IPS-18c (cell line): ENCODE data around the gene PPM1M.

ENCODE experiments used
- H3K4me3 ChIP-seq: 2 replicates; pipeline ENCODE4 v1.7.0; 2013; ENCODE audit warnings: low read depth, mild to moderate bottlenecking, low read length, moderate library complexity; ENCODE audit not compliant: insufficient read depth
- H3K9me3 ChIP-seq: one replicate; pipeline ENCODE4 v1.6.1; 2013; ENCODE audit warnings: mild to moderate bottlenecking, low read length, moderate library complexity; ENCODE audit not compliant: control insufficient read depth, insufficient read depth

PPM1M gene

DNA sequence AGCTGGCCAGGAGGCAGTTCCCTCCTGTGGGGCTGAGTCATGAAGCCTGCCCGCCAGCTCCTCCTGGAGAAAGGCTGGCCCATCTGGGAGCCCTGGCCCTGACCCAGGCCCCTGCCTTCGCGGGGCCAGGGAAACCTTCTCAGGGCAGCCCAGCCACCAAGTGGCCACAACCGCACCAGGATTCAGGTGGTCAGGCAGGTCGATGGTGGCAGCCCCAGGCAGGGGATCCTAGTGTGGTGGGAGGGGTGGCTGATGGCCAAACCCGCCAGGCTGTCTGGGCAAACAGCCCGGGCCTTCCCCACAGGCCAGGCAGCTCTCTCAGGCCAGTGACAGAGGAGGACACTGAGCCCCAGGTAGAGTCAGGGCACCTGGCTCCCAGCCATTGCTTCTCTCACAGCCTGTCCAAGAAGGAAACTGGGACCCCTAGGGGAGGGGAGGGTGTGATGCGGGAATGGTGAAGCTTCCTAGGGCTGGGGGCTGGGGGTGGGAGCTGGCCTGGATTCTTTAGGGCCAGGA is 7.8 kb upstream of the PPM1M start:
- H3K4me3 ChIP-seq = peak overlapping the region; percentile 99
- no peaks in the 10 kb centered on the region for H3K9me3 ChIP-seq

DNA sequence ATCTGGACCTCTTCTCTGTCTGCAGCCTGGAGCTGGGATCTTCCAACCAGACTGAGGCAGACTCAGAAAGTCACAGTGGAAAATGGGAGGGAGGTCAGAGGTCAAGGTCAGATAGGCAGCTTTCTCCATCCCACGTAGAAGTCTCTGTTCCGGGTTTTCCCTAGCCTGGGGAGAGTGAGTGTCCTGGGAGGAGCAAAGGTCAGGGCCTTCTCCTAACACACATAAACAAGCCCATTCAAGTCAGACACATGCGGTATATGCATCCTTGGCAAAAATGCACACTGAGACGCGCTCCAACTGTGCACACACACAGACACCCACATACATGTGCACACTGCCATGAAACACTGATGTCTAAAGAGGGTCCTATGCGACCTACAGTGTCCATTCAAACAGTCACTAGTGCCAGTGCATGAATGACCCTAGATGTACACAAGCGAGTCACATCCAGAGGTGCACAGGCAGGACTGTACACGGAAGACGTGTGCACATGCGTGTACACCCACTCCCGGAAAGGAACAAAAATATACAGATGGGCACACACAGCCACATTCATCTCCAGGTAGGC is 7.3 kb upstream of the PPM1M start:
- H3K4me3 ChIP-seq = peak overlapping the region; percentile 99
- no peaks in the 10 kb centered on the region for H3K9me3 ChIP-seq

DNA sequence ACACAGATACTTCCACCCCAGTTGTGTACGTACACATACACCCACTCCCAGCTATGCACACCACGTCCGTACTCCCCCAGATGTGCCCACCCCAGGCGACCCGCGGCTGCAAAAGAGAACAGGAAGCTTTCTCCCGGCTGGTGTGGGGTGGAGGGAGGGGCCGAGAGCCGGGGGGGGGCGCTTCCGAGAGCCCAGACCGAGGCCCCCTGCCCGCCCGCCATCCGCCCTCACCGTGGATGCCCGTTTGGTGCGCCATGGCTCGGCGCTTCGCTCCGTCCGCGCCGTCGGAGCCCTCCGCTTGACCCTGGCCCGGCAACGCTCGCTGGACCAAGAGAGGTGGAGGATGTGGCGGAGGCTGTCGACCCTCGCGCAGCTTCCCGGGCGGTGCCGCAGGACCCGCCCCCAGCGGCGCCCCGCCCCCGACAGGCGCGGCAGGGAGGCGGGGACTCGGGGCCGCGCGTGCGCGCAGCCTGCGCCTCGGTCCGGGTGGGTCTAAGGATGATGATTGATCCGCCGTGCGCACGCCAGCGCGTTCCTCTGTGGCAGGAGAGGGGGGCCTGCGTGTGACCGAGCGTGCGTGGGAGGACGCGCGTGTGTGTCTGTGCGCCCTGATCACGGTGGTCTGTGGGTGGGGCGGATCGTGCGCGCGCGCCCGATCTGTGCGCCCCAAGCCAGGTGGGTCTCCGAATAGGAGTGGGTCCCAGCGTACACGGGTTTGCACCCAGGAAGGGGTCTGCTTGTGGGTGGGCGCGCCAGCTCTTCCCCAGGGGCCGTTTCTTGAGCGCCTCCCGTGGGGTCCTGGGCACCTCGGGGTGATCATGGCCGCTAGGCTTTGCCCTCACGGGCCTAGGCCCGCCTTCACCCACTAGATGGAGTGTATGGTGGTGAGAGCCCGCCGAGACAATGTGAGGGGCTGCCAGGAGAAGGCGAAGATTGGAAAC is 6.5 kb upstream of the PPM1M start, which contains the start of gene TWF2:
TWF2 (minus strand) TSS at position 398 of the 941 bp plus-strand sequence; CDS start at position 256, 142 bp downstream.
- no peaks in the 10 kb centered on the region for H3K9me3 ChIP-seq
- H3K4me3 ChIP-seq = peak within 1 kb of the TSS; percentile 99

DNA sequence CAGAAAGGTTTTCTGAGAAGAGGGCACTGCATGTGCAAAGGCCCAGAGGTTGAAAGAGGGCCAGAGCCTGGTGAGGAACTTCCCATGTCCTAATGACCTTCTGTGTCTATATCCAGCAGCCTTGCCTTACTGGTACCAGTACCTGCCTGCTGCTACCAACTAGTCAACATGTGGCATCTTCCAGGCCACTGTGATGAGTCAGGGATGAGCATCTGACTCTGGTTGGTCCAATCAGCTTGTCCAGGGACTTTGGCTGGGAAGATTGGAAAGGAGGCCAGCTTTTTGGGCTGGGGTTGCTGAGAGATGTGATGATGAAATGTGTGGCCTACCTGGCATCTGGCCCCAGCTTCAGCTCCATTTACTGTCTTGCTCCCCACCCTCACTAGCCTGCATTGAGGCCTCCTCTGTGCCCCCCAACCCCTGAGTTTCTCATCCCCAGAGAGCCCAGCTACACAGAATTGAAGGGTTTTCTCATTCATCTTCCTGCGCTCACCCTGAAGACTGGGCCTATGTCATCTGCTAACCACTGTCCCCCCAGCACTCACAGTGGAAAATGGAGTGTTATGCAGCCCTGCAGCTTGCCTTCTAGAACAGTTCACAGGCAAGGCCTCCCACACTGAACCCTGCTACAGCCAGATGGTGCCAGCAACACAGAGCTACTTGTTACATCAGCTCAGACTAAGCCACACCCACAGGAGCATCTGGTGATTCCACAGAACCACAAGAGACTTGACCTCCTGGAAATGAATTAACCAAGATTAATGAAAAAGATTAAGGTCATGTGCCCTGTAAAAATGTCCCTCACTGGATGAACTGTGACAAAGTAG is 5.3 kb upstream of the PPM1M start:
- no peaks in the 10 kb centered on the region for H3K9me3 ChIP-seq
- peak overlapping the region; percentile 99 for H3K4me3 ChIP-seq

DNA sequence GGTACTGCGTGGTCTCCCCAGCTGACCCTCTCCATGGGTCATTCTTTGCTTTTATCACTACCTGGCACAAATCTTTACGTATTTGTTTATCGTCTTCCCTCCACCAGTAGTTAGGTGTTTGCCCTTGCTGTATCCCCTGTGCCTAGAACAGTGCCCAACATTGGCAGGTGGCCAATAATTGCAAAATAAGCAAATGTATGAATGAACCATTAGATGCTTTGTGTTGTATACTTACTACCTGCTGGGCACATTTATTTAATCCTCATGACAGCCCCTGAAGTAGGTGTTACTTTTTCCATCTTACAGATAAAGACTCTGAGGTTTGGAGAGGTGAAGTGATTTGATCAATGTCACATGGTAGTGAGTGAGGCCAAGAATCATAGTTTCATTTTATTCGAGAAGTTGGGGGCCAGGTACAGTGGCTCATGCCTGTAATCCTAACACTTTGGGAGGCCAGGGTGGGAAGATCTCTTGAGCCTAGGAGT is 4.6 kb upstream of the PPM1M start:
- no peaks in the 10 kb centered on the region for H3K9me3 ChIP-seq
- H3K4me3 ChIP-seq = no peak overlapping the region

DNA sequence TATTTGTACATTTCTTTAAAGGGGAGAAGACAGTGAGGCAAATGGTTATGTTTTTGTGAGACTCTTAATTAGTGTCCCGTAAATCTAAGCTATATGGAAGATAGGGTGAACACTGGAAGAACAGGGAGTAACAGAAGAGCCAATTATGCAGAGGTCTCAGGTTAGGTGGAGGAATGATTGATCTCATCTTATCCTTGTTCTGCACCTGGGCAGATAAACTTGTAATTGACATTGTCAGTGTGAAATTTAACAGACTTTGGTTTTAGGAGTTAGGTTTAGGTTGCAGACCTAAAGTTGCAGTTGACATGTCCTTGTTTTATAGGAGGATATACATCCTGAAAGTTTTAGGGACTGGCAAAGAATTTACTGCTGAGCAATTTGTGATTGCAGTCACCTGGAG is 3.5 kb upstream of the PPM1M start:
- no peak overlapping the region for H3K4me3 ChIP-seq
- H3K9me3 ChIP-seq = no peaks in the 10 kb centered on the region

DNA sequence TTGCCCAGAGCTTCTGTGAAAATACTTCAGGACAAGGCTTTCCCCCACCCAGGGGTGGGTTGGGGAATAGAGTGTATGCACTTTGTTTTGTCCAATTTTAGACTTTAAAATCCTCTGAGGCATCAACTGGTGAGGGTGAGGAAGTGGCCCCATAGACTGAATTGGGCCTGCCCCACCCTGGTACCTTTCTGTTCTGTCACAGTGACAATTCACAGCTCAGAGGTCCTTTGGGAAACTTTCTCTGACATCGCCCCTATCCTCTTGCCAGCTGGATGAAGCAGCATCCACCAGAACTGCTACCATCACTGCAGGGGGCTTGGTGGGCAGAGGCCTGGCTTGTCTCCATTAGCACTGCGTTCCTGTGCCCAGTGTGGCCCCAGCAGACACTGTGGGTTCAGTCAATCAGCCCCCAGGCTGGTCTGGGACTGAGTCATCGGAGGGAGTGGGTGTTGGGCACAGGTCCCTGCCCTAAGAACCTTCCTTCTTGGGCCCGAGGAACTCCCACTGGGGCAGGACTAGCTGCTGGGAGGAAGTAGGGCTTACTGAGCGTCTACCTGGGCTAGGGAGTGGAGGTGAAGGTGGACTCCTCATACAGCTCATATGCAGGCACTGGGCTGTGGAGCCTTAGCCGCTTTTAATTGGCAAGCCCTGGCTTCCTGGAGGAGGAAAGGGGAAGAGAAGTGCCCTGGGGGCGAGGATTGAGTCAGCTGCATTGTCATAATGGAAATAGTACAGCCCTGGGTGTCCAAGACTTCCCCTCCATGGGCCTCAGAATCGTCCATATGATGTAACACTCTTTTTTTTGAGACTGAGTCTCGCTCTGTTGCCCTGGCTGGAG is 1.5 kb upstream of the PPM1M start:
- no peaks in the 10 kb centered on the region for H3K9me3 ChIP-seq
- no peak overlapping the region for H3K4me3 ChIP-seq

DNA sequence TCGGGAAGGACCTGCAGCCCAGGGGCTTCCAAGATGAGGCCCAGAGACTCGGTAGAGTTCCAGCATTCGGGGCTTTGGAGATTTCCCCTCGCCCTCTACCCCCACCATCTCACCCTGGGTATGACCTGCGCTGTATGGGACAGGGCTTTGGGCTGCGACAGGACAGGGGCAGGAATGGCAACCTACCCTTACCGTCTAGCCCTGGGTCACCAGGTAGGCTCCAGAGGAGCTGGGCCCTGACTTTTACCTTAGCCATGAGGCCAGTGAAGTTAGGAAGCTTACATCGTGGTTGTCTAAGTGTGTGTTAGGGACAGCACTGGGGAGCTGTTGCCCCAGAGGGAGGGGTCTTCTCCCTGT is 683 bp downstream of the PPM1M start:
- Histone ChIP-seq H3K9me3 (no peaks in the 10 kb centered on the region), H3K4me3 (peak overlapping the region; percentile 58)

DNA sequence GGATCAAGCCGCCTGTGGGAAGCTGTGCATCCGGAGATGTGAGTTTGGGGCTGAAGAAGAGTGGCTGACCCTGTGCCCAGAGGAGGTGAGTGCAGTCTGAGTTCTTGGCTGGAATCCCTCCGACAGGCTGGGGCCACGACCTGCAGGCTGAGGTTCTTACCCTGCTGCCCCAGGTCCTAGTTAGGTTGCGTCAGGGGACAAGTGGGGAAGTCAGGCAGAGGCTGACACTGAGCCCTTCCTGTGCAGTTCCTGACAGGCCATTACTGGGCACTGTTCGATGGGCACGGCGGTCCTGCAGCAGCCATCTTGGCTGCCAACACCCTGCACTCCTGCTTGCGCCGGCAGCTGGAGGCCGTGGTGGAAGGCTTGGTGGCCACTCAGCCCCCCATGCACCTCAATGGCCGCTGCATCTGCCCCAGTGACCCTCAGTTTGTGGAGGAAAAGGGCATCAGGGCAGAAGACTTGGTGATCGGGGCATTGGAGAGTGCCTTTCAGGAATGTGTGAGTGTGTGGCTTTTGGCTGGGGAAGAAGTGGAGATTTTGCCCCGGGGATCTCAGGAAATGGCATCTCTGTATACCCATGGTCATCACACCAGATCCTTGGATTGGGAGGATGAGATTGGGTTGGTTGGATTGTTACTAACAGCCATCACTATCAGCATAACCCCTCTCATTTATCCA is 1.3 kb downstream of the PPM1M start:
- Histone ChIP-seq H3K4me3 (no peak overlapping the region), H3K9me3 (no peaks in the 10 kb centered on the region)

DNA sequence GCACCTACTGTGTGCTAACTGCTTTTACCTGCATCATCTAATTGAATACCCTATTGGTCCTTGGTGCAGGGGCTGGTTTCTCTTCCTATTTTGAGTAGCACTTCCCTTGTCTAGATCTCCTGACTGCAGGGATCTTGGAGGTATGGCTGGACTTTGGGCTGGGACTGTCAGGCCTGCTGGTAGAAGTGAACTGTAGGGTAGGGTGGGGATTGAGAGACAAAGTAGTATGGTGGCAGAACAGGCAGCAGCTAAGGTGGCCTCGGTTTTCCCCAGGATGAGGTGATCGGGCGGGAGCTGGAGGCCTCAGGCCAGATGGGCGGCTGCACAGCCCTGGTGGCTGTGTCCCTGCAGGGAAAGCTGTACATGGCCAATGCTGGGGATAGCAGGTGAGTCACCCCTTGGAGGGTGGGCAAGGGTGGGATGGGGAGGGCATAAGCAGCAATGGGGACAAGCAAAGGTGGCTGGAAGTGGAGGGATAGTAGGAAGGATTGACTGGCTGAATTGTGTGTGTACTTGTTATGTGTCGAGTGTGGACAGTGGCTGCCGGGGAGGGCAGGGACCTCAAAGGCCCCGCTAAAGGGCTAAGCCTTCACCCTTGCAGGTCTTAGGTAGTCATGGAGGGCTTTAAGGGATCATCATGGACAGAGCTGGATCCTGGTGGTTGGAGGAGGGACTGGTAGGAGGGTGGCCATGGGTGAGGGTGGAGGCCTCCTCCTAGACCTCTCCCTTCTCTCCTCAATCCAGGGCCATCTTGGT is 2.0 kb downstream of the PPM1M start:
- H3K4me3 ChIP-seq = no peak overlapping the region
- H3K9me3 ChIP-seq = no peaks in the 10 kb centered on the region

DNA sequence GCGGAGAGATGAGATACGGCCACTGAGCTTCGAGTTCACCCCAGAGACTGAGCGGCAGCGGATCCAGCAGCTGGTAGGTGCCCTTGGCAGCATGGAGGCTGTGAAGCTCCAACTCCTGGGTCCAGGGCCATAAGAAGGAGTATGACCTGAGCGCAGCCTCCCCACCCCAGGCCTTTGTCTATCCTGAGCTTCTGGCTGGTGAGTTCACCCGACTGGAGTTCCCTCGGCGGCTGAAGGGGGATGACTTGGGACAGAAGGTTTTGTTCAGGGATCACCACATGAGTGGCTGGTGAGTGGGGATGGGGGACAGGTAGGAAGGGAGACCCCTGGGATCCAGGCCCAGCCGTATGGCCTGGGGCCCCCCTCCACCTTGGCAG is 2.6 kb downstream of the PPM1M start:
- Histone ChIP-seq H3K9me3 (no peaks in the 10 kb centered on the region), H3K4me3 (no peak overlapping the region)

DNA sequence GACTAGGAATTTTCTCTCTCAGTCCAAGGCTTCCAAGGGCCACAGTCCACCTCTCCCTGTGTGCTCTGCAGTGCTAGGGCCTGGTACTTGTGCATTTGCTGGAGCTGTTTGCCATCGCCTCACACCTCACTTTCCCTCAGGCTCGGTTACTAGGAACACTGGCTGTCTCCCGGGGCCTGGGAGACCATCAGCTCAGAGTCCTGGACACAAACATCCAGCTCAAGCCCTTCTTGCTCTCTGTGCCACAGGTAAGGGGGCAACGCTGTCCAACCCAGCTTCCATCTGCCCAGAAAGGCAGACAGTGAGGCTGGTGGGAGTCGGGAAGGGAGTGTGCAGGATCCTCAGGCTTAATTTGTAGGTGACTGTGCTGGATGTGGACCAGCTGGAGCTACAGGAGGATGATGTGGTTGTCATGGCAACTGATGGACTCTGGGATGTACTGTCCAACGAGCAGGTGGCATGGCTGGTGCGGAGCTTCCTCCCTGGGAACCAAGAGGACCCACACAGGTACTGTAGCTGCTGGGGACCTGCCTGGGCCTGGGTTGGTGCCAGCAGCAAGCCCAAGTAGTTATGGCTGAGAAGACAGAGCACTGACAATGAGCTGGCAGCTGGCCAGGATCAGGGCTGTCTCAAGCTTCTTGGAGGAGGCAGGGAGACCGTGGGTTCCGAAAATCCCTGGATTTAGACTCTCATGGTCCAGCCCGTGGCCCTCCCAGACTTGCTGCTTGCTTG is 3.4 kb downstream of the PPM1M start:
- Histone ChIP-seq H3K4me3 (no peak overlapping the region), H3K9me3 (no peaks in the 10 kb centered on the region)

DNA sequence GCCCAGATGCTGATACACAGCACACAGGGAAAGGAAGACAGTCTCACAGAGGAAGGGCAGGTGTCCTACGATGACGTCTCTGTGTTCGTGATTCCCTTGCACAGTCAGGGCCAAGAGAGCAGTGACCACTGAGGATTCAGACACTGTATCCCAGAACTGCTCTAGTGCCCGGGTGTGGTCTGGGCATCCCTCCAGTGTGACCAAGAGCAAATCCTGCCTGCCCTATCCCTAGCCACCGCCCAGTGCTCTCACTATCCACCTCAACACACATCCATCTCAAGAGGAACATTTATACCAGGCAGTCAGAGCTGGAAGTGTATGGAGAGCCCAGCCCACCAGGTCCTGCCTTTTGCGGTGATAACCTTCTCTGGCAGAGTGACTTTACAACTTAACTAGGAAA is 4.1 kb downstream of the PPM1M start:
- Histone ChIP-seq H3K9me3 (no peaks in the 10 kb centered on the region), H3K4me3 (no peak overlapping the region)

DNA sequence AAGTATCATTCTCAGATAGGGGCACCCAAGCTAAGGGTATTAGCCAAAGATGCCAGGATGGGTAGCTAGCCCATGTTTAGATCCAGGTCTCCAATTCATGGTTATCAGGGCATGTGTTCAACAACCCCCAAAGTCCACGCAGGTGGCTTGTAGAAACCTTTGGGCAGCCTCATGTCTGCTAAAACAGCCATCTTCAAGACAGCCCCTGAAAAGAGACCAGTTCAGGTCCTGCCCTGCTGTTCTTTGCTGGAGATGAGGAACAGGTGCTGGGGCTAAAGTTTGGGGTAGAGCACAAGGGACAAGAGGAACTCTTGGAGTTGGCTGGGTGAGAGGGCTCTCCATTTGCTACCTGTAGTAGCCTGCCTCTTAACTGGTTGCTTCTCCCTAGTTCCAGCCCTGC is 4.6 kb downstream of the PPM1M start:
- no peaks in the 10 kb centered on the region for H3K9me3 ChIP-seq

More for the DNA sequence above, 4.6 kb downstream of the PPM1M start:
- H3K4me3 ChIP-seq = no peak overlapping the region
